Measurements from ENCODE around the gene MYRFL. TPM values are rescaled to one million over a fixed set of nuclear protein-coding genes. Genes with fewer than 3 reads are reported as not detected.

Gene MYRFL
- total RNA-seq, 1 experiment from 2014 or later = not detected

DNA sequence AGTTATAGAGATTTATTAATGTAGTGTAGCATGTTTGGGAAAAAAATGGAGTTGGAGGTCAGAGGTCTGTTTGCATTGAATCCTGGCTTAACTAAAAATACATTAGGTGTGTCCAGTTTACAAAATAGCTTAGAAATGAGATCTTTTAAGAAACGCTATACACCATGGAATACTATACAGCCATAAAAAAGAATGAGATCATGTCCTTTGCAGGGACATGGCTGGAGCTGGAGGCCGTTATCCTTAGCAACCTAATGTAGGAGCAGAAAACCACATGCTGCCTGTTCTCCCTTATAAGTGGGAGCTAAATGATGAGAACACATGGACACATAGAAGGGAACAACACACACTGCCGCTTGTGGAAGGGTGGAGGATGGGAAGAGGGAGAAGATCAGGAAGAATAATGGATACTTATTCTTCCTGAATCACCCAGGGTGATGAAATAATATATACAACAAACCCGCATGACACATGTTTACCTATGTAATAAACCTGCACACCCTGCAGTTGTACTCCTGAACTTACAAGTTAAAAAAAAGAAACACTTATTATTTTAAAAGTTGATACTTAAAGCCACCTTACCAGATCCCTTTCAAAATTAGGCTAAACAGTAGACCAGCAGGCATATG, 14.0 kb upstream of the MYRFL start:
- ChIA-PET CTCF (no interaction called here), POLR2A (ENCODE audit: unreplicated experiment) (no interaction called here)
- Histone ChIP-seq H3K4me1 (replicated peaks; ENCODE audit: insufficient read depth) (no peaks in the 10 kb centered on the region), H3K27ac (no peak overlapping the region), H3K36me3 (ENCODE audit: low read depth) (no peaks in the 10 kb centered on the region), H3K79me2 (ENCODE audit: low read depth) (no peaks in the 10 kb centered on the region), H3K9me3 (ENCODE audit: insufficient read depth, low read depth) (no peaks in the 10 kb centered on the region), H3F3A (ENCODE audit: insufficient read depth, low read depth) (no peaks in the 10 kb centered on the region), H3K4me3 (no peak overlapping the region), H2AFZ (no peak overlapping the region), H3K27me3 (ENCODE audit: insufficient read depth, low read depth) (no peaks in the 10 kb centered on the region), H3K9me2 (ENCODE audit: insufficient read depth) (no peaks in the 10 kb centered on the region), H3K4me2 (no peak overlapping the region), H4K20me1 (ENCODE audit: insufficient read depth) (no peaks in the 10 kb centered on the region)
- DNase-seq = no peak
- intact Hi-C loops (cut with micrococcal nuclease; ENCODE audit: unreplicated experiment) = no loop called here
- no peak for TF ChIP-seq EZH2 (IDR thresholded peaks at IDR 0.05; ENCODE audit: low read depth)
- TF ChIP-seq, protein P1, sequence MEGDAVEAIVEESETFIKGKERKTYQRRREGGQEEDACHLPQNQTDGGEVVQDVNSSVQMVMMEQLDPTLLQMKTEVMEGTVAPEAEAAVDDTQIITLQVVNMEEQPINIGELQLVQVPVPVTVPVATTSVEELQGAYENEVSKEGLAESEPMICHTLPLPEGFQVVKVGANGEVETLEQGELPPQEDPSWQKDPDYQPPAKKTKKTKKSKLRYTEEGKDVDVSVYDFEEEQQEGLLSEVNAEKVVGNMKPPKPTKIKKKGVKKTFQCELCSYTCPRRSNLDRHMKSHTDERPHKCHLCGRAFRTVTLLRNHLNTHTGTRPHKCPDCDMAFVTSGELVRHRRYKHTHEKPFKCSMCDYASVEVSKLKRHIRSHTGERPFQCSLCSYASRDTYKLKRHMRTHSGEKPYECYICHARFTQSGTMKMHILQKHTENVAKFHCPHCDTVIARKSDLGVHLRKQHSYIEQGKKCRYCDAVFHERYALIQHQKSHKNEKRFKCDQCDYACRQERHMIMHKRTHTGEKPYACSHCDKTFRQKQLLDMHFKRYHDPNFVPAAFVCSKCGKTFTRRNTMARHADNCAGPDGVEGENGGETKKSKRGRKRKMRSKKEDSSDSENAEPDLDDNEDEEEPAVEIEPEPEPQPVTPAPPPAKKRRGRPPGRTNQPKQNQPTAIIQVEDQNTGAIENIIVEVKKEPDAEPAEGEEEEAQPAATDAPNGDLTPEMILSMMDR (conservative IDR thresholded peaks at IDR 0.05) = no peak
- BruUV-seq (replicated peaks) = no TSS peak

DNA sequence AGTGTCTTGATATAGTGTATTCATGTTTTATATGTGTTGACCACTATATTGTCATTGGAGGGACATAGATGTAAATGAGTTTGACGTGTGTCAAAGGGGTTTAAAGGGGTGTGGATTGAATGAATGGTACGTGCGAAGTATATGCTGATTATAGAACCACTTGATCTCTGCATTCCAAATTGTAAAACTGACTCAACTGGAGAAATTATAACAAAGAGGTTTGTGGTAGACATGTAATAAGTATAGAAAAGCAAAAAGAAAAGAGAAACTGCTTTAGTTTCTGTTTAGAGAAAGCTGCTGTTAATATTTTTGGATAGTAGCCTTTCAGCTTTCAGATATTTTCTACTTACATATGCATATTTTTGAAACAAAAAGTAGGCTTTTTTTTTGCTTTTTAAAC, 8.9 kb upstream of the MYRFL start:
- Histone ChIP-seq H3K9me3 (ENCODE audit: insufficient read depth, low read depth) (no peaks in the 10 kb centered on the region), H3K27ac (no peak overlapping the region), H3K27me3 (ENCODE audit: insufficient read depth, low read depth) (no peaks in the 10 kb centered on the region), H2AFZ (no peak overlapping the region), H3K9me2 (ENCODE audit: insufficient read depth) (no peaks in the 10 kb centered on the region), H3K4me3 (no peak overlapping the region), H4K20me1 (ENCODE audit: insufficient read depth) (no peaks in the 10 kb centered on the region), H3K36me3 (ENCODE audit: low read depth) (no peaks in the 10 kb centered on the region), H3F3A (ENCODE audit: insufficient read depth, low read depth) (no peaks in the 10 kb centered on the region), H3K4me2 (no peak overlapping the region), H3K79me2 (ENCODE audit: low read depth) (no peaks in the 10 kb centered on the region), H3K4me1 (replicated peaks; ENCODE audit: insufficient read depth) (no peaks in the 10 kb centered on the region)
- no peak for DNase-seq
- intact Hi-C loops (cut with micrococcal nuclease; ENCODE audit: unreplicated experiment) = no loop called here
- CTCF ChIA-PET = no interaction called here
- TF ChIP-seq, protein P1 (conservative IDR thresholded peaks at IDR 0.05) = no peak
- TF ChIP-seq EZH2 (IDR thresholded peaks at IDR 0.05; ENCODE audit: low read depth) = no peak
- BruUV-seq (replicated peaks) = no TSS peak
- POLR2A ChIA-PET (ENCODE audit: unreplicated experiment) = no interaction called here

DNA sequence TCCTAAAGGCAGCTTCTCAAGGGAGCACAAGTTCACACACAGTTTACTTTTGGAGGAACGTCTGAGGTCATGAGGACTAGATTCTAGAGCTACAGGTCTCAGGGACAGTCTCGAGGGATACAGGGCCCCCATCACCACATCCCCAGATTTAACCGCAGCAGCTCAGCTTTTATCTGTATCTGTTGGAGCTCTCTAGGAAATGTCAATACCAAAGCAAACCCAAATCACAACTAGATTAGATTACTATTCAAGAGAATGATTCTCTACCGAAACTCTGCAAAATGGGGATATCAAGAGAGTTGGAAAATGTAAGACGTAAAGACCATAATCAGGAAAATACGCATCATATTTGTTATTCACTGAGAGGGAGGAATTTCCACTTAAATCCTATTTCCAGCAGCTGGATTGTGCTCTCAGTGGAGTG, 4.0 kb upstream of the MYRFL start:
- DNase-seq = no peak
- no peaks in the 10 kb centered on the region for H4K20me1 ChIP-seq (ENCODE audit: insufficient read depth)
- H3F3A ChIP-seq (ENCODE audit: insufficient read depth, low read depth) = no peaks in the 10 kb centered on the region
- no peak overlapping the region for H3K4me2 ChIP-seq
- intact Hi-C loops (cut with micrococcal nuclease; ENCODE audit: unreplicated experiment) = no loop called here
- no peaks in the 10 kb centered on the region for H3K36me3 ChIP-seq (ENCODE audit: low read depth)
- H3K27ac ChIP-seq = no peak overlapping the region
- no TSS peak for BruUV-seq (replicated peaks)
- H3K27me3 ChIP-seq (ENCODE audit: insufficient read depth, low read depth) = no peaks in the 10 kb centered on the region
- no peaks in the 10 kb centered on the region for H3K9me3 ChIP-seq (ENCODE audit: insufficient read depth, low read depth)
- no peaks in the 10 kb centered on the region for H3K9me2 ChIP-seq (ENCODE audit: insufficient read depth)
- ChIA-PET CTCF (interaction anchor here (0.6 to 1.0 kb wide), 2 partner anchors 59 to 251 kb away, joined by 3 read pairs; no protein-coding TSS in a partner anchor), POLR2A (ENCODE audit: unreplicated experiment) (no interaction called here)
- TF ChIP-seq, protein P1 (conservative IDR thresholded peaks at IDR 0.05) = no peak
- no peaks in the 10 kb centered on the region for H3K79me2 ChIP-seq (ENCODE audit: low read depth)
- no peak overlapping the region for H2AFZ ChIP-seq
- H3K4me1 ChIP-seq (replicated peaks; ENCODE audit: insufficient read depth) = no peaks in the 10 kb centered on the region
- no peak overlapping the region for H3K4me3 ChIP-seq
